Measurements from ENCODE around the gene MCF2L2. TPM values are rescaled to one million over a fixed set of nuclear protein-coding genes. Genes with fewer than 3 reads are reported as not detected.

The MCF2L2 gene
- total and polyA plus RNA-seq, 2 donors (not counting 3 experiments of a cell fraction or from before 2014, with no cell fraction given): 0.15 to 1.1 TPM

GRCh38 chr3:183212565-183212964 lies 215.9 kb downstream of the MCF2L2 start:
- Histone ChIP-seq H3K79me2 (ENCODE audit: control insufficient read depth, insufficient read depth, low read length) (no peaks in the 10 kb centered on the region), H3K9ac (replicated peaks; ENCODE audit: extremely low read depth, insufficient read depth, low read length) (no peak overlapping the region), H3K4me2 (ENCODE audit: insufficient read depth, low read length) (no peak overlapping the region), H3K27ac (ENCODE audit: insufficient read depth, low read depth, low read length) (no peak overlapping the region), H3K4me1 (ENCODE audit: control insufficient read depth, extremely low read depth, insufficient read depth, low read length) (no peaks in the 10 kb centered on the region), H3K9me3 (replicated peaks; ENCODE audit: control insufficient read depth, insufficient read depth, low read length) (no peaks in the 10 kb centered on the region), H3K9me1 (replicated peaks; ENCODE audit: control insufficient read depth, extremely low read depth, insufficient read depth, low read length) (no peaks in the 10 kb centered on the region), H3K27me3 (ENCODE audit: control insufficient read depth in 2 of 2, insufficient read depth in 2 of 2, low read length in 2 of 2) (peaks cover 0 to 6% of the 10 kb centered on the region in 2 experiments), H3K36me3 (ENCODE audit: control insufficient read depth in 2 of 2, extremely low read depth in 1 of 2, insufficient read depth in 2 of 2, low read length in 2 of 2) (no peaks in the 10 kb centered on the region), H4K20me1 (replicated peaks; ENCODE audit: control insufficient read depth, extremely low read depth, insufficient read depth, low read length) (no peaks in the 10 kb centered on the region), H2AFZ (ENCODE audit: low read depth, low read length) (no peak overlapping the region), H3K4me3 (replicated peaks in 1 of 3; ENCODE audit: insufficient read depth in 1 of 3, low read depth in 1 of 3, low read length in 3 of 3) (no peak overlapping the region)
- no TSS peak for BruUV-seq (replicated peaks)
- DNase-seq (ENCODE audit: low read depth, low spot score) (peak; percentile 65), FAIRE-seq (no peak)
- TF ChIP-seq POLR2AphosphoS5 (IDR thresholded peaks at IDR 0.05; ENCODE audit: insufficient read depth, low read depth, low read length) (no peak), GATA2 (IDR thresholded peaks at IDR 0.05; ENCODE audit: insufficient read depth, insufficient read length, low read depth, low read length) (no peak), POLR2A (IDR thresholded peaks at IDR 0.05; ENCODE audit: low read depth, low read length) (no peak), FOS (IDR thresholded peaks at IDR 0.05; ENCODE audit: borderline replicate concordance, insufficient read depth, low read length) (no peak), CTCF (IDR thresholded peaks at IDR 0.05; ENCODE audit: extremely low read depth in 1 of 2, insufficient read depth in 1 of 2, low read depth in 1 of 2, low read length in 2 of 2) (no peak), EZH2 (IDR thresholded peaks at IDR 0.05; ENCODE audit: borderline replicate concordance, low read depth, low read length, severe bottlenecking) (no peak), JUN (IDR thresholded peaks at IDR 0.05; ENCODE audit: borderline replicate concordance, insufficient read depth, insufficient read length, low read depth) (no peak), MAX (IDR thresholded peaks at IDR 0.05; ENCODE audit: insufficient read depth, insufficient read length) (no peak), MYC (IDR thresholded peaks at IDR 0.05; ENCODE audit: low read depth, low read length) (no peak)
- intact Hi-C loops (cut with micrococcal nuclease): no loop called here
- dilution Hi-C loops (cut with MboI; ENCODE audit: extremely low pct_ligation_motif_present, low sequenced_read_pairs): no loop called here
- CTCF ChIA-PET: interaction anchor here (0.7 to 1.9 kb wide), 3 partner anchors 28 to 599 kb away, joined by 3 to 9 read pairs (median 3); no protein-coding TSS in a partner anchor
- POLR2A ChIA-PET: no interaction called here
